Hepatic stellate cell (primary cell): ENCODE measurements around the gene RADIL.
"Not testable (repeated sequence)": the region's sequence is repeated elsewhere in the genome, so short reads cannot be mapped to it uniquely, and the experiment has no call there.

Experiments
- DNase-seq: peaks from one replicate; pipeline ENCODE4 v3.0.0; 2011; ENCODE audit warnings: low spot score

RADIL gene

GRCh38 chr7:4883372-4884144 lies at the start of gene RADIL:
Gene RADIL (minus strand): TSS chr7:4883716. CDS start chr7:4878139, 5,577 bp downstream.
- DNase-seq = peak; percentile 69

DNA sequence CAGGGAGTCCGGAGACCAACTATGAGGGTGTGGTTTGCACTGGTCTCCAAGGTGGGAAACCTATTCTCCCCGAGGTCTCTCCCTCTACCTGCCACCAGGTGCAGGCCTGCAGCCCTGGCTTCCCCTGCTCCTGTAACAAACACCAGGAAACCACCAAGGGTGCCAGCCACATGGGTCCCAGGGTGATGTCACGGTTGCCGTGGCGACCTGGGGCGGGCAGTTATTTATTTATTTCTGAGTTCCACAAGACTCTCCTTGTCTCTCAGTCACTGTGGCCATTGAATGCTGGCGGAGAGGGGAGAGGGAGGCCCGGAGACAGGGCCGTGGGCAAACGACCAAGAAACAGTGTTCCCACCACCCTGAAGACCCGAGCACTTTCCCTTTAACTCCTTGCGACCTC lies 48.4 kb upstream of the RADIL start:
- no peak for DNase-seq

- DNase-seq = no peak
These were observed 45.5 kb upstream of the RADIL start for GRCh38 chr7:4929005-4929404.

- DNase-seq = no peak
These were observed 44.9 kb upstream of the RADIL start for GRCh38 chr7:4928445-4928844.

DNA sequence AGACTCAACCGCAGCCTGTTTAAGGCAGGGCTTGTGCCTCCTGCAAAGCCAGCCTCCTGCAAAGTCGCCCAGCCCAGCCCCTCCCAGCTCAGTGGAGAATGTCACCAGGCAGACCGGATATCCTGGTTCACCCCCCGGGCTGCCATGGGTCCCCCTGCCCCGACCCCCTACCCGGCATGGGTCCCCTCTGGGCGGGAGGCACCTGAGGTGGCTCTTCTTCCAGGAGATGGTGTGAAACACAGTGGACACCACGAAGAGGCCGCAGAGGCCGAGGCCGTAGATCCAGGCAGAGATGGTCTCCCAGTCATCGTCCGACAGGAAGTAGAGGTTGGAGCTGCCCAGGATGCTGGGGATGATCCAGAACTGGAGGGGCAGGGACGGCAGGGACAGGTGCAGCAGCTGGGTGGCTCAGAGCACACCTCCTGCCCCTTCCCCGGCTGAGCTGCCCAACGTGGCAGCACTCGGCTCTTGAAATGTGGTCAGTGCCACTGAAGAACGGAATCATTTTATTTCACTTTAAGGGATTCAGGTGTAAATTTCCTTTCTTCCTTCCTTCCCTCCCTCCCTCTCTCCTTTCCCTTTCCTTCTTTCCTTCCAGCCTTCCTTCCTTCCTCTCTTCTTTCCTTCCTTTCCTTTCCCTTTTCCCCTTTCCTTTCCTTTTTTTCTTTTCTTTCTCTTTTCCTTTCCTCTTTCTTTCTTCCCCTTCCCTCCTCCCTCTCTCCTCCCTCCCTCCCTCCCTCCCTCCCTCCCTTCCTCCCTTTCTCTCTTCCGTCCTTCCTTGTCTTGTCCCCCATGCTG lies 36.7 kb upstream of the RADIL start:
- DNase-seq = no peak

DNA sequence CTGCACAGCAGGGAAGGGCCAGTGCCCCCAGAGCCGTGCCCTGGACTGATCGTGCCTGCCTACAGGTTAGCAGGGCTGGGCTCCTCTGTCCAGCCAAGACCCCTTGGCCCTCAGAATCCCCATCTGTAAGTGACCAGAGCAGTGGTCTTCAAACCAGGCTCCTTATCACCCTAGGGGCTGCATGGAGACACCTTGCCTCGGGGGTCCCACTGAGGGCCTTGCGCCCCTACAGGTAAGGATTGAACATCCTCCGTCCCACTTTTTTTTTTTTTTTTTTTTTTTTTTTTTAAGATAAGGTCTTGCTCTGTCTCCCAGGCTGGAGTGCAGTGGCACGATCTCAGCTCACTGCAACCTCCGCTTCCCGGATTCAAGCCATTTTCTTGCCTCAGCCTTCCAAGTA lies 32.6 kb upstream of the RADIL start:
- DNase-seq = no peak

DNA sequence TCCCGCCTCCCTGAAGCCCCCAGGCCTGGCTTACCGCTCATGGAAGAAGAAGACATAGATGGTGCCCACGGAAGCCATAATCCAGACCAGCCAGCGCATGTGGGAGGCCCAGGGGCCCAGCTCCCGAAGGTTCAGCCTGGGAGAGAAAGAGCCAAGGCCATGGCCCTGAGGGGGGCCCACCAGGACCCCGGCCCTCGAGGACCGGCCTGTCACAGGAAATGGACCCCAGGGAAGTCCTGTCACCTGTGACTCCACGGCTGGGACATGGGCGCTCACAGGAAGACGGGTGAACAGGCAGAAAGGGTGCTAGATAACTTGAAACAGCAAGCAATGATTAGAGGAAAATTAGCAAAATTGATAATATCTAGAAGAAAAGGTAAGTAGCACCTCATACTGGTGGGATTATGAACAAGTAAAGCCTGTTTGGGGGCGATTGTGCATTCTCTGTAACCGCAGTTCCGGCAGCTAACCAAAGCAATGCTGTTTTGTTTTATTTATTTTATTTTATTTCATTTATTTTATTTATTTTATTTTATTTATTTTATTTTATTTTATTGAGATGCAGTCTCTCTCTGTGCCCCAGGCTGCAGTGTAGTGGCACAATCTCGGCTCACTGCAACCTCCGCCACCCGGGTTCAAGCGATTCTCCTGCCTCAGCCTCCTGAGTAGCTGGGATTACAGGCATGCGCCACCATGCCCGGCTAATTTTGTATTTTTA lies 27.8 kb upstream of the RADIL start:
- DNase-seq = no peak

DNA sequence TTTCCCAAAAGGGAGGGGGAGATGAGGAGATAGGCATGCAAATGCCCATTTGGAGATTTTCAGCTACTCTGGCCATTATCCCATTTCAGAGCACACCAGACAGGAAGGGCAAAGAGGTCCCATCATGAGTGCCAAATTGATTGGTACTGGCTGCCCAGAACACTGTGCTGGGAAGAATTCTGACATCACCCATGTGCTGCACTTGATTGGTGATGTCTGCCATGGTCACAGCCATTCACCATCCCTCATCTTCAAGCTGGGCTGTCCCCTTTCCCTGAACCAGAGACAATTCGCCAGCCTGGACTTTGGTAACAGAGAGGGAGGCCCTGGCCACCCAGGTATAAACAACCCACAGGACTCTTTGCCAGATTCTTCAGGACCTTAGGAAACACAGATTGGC lies 23.2 kb upstream of the RADIL start:
- no peak for DNase-seq

DNA sequence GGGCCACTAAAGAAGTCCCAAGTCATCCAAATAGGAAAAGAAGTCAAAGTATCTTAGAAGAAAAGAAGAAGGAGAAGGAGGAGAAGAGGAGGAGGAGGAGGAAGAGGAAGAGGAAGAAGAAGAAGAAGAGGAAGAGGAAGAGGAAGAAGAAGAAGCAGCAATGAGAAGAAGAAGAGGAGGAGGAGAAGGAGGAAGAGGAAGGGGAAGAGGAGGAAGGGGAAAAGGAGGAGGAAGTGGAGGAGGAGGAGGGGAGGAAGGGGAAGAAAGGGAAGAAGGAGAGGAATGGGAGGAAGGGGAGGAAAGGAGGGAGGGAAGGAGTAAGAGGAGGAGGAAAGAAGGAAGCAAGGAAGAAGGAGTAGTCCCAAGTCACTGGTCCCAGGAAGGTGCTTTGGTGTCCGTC lies 21.7 kb upstream of the RADIL start:
- no peak for DNase-seq

DNA sequence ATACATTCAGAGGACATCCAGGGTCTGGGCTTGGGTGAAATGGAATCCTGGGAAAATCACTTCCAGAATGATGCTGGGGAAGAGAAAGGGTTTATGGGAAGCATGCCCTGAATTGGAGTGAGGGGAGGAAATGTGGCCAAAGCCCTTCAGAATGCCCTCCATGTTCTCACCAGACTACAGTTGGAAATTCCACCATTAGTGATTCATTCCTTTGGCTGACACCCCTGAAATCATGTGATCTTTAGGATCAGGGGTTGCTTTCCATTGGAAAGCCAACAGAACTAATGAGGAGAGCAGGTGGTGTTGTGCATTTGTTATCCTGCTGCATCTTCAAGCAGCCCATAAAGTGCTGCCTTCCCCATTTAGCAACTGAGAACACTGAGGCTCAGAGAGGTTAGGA lies 20.8 kb upstream of the RADIL start:
- DNase-seq = no peak

GRCh38 chr7:4895766-4896165 lies 12.2 kb upstream of the RADIL start:
- DNase-seq = no peak

GRCh38 chr7:4894482-4894881 lies 11.0 kb upstream of the RADIL start:
- DNase-seq = no peak

- no peak for DNase-seq
These were observed 10.5 kb upstream of the RADIL start for GRCh38 chr7:4893929-4894475.

DNA sequence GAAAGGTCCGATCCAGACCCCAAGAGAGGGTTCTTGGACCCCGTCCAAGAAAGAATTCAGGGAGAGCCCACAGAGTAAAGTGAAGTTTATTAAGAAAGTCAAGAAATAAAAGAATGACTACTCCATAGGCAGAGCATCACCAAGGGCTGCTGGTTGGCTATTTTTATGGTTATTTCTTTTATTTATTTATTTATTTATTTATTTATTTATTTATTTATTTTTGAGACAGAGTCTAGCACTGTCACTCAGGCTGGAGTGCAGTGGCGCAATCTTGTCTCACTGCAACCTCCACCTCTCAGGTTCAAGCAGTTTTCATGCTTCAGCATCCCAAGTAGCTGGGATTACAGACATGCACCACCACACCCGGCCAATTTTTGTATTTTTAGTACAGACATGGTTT lies 9.7 kb upstream of the RADIL start:
- not testable (repeated sequence) for DNase-seq

DNA sequence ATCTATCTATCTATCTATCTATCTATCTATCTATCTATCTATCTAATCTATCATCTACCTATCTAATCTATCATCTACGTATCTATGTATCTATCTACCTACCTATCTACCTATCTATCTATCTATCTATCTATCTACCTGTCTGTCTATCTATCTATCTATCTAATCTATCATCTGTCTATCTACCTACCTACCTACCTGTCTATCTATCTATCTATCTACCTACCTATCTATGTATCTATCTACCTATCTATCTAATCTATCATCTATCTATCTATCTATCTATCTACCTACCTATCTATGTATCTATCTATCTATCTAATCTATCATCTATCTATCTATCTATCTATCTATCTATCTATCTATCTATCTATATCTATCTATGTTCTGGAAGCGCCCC lies 8.0 kb upstream of the RADIL start:
- not testable (repeated sequence) for DNase-seq

DNA sequence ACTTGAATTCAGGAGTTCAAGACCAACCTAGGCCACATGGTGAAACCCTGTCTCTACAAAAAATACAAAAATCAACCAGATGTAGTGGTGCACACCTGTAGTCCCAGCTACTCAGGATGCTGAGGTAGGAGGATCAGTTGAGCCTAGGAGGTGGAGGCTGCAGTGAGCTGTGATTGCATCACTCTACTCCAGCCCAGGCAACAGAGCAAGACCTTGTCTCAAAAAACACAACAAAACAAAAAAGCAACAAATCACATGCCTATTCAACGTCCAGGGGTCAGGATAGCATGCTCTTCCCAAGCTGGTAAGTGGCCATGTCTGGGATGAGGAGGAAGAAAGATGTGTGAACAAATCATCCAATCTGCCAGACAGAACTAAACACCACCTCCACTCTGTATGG lies 6.2 kb upstream of the RADIL start:
- DNase-seq = no peak

DNA sequence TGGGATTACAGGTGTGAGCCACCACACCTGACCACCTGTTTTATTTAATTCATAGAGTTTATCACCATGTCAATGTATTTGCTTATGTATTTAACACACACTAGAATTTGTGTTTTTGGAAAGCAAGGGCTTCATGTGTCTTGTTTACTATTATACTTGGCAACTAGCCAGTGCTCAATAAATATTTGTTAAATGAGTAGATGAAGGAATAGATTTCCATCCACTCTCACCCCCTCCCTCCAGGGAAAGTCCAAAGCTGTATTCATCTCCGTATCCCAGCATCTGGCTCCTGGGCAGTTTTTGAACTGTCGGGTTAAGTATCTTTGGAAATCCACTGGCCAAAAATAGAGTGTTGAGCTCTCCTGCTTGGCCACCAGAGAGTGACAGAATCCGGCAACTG lies 4.6 kb upstream of the RADIL start:
- no peak for DNase-seq

GRCh38 chr7:4886671-4887070 lies 3.2 kb upstream of the RADIL start:
- DNase-seq = no peak

- DNase-seq = no peak
These were observed 1.8 kb upstream of the RADIL start for GRCh38 chr7:4885317-4885807.

GRCh38 chr7:4884164-4884563 lies 648 bp upstream of the RADIL start:
- DNase-seq = no peak

DNA sequence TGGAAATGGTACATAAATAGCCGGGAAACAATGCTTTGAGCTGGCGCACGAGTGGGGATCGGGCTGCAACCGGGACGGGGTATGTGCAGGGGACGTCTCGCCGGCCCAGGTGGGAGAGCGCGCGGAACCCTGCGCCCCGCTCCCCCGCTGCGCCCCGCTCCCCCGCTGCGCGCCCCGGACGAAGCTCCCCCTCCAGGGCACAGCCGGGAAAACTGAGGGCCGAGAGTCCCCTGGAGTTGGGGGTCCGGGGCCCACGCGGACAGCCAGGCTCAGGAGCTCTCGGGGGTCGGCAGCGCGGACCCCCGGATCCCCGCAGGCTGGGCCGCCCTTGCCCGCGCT lies 514 bp downstream of the RADIL start:
- DNase-seq = no peak
